MG63 (cell line): ENCODE data around the gene CAPNS1. TPM values are rescaled to one million over a fixed set of nuclear protein-coding genes. Genes with fewer than 3 reads are reported as not detected.
A peak's percentile ranks its signal among the peaks of the same experiment; 100 is the strongest.

ENCODE experiments used
- DNase-seq: peaks from one replicate; pipeline ENCODE4 v3.0.0-alpha.2; 2020
- H3K27me3 ChIP-seq: fragments of 250-450 bp; sonication (Bioruptor Pico); 2 replicates; pipeline ENCODE4 v1.5.1; 2020; ENCODE audit warnings: mild to moderate bottlenecking, moderate library complexity
- H3K36me3 ChIP-seq: fragments of 250-450 bp; sonication (Bioruptor Pico); 2 replicates; pipeline ENCODE4 v1.5.1; 2020; ENCODE audit warnings: mild to moderate bottlenecking, moderate library complexity
- H3K4me3 ChIP-seq: fragments of 250-450 bp; sonication (Bioruptor Pico); 2 replicates; pipeline ENCODE4 v1.5.1; 2020; ENCODE audit warnings: mild to moderate bottlenecking, moderate library complexity
- H3K9me3 ChIP-seq: fragments of 250-450 bp; sonication (Bioruptor Pico); 2 replicates; pipeline ENCODE4 v1.5.1; 2020; ENCODE audit warnings: mild to moderate bottlenecking, moderate library complexity
- total RNA-seq: library from RNA; depleted of rRNA; stranded (reverse); fragments of >200 nt; shearing (Covaris generic); gene quantifications from 2 replicates; pipeline ENCODE4 v1.2.3, GENCODE V29; 2014; ENCODE audit warnings: low replicate concordance; rRNA removed

The CAPNS1 gene
- total RNA-seq = 415 and 505 TPM in 2 replicates

GRCh38 chr19:36139473-36140303 lies at the start of gene CAPNS1:
Gene CAPNS1 (plus strand): TSS chr19:36140066. CDS start chr19:36141012, 946 bp downstream.
- peak within 1 kb of the TSS; percentile 100 for H3K4me3 ChIP-seq
- peak; percentile 98 for DNase-seq
- peaks cover 36% of the 10 kb centered on the region for H3K36me3 ChIP-seq
- H3K9me3 ChIP-seq = no peaks in the 10 kb centered on the region
- no peaks in the 10 kb centered on the region for H3K27me3 ChIP-seq

- Histone ChIP-seq H3K4me3 (no peak overlapping the region), H3K36me3 (peaks cover 56% of the 10 kb centered on the region), H3K27me3 (no peaks in the 10 kb centered on the region), H3K9me3 (no peaks in the 10 kb centered on the region)
- no peak for DNase-seq
Observed at GRCh38 chr19:36090910-36091695, 48.8 kb upstream of the CAPNS1 start.

- no peaks in the 10 kb centered on the region for H3K27me3 ChIP-seq
- no peak for DNase-seq
- H3K9me3 ChIP-seq = no peaks in the 10 kb centered on the region
- peaks cover 58% of the 10 kb centered on the region for H3K36me3 ChIP-seq
- no peak overlapping the region for H3K4me3 ChIP-seq
Observed at GRCh38 chr19:36092566-36092965, 47.3 kb upstream of the CAPNS1 start.

GRCh38 chr19:36093146-36093662 lies 46.7 kb upstream of the CAPNS1 start:
- Histone ChIP-seq H3K27me3 (no peaks in the 10 kb centered on the region), H3K36me3 (peaks cover 53% of the 10 kb centered on the region), H3K9me3 (no peaks in the 10 kb centered on the region), H3K4me3 (no peak overlapping the region)
- DNase-seq = no peak

- H3K36me3 ChIP-seq = peaks cover 50% of the 10 kb centered on the region
- H3K4me3 ChIP-seq = no peak overlapping the region
- H3K27me3 ChIP-seq = no peaks in the 10 kb centered on the region
- DNase-seq = no peak
- no peaks in the 10 kb centered on the region for H3K9me3 ChIP-seq
Observed at GRCh38 chr19:36093687-36094086, 46.2 kb upstream of the CAPNS1 start.

- H3K9me3 ChIP-seq = no peaks in the 10 kb centered on the region
- H3K4me3 ChIP-seq = no peak overlapping the region
- DNase-seq = no peak
- no peaks in the 10 kb centered on the region for H3K27me3 ChIP-seq
- H3K36me3 ChIP-seq = peaks cover 50% of the 10 kb centered on the region
Observed at GRCh38 chr19:36097036-36097435, 42.8 kb upstream of the CAPNS1 start.

- DNase-seq = no peak
- H3K36me3 ChIP-seq = peaks cover 59% of the 10 kb centered on the region
- H3K27me3 ChIP-seq = no peaks in the 10 kb centered on the region
Observed at GRCh38 chr19:36099166-36099785, 40.6 kb upstream of the CAPNS1 start.

GRCh38 chr19:36100476-36100875 lies 39.4 kb upstream of the CAPNS1 start:
- H3K4me3 ChIP-seq = no peak overlapping the region
- no peaks in the 10 kb centered on the region for H3K9me3 ChIP-seq
- H3K36me3 ChIP-seq = peaks cover 64% of the 10 kb centered on the region
- H3K27me3 ChIP-seq = no peaks in the 10 kb centered on the region
- DNase-seq = no peak

More at GRCh38 chr19:36099166-36099785, 40.6 kb upstream of the CAPNS1 start:
- Histone ChIP-seq H3K9me3 (no peaks in the 10 kb centered on the region), H3K4me3 (no peak overlapping the region)

- no peak for DNase-seq
- Histone ChIP-seq H3K27me3 (no peaks in the 10 kb centered on the region), H3K9me3 (no peaks in the 10 kb centered on the region), H3K36me3 (peaks cover 61% of the 10 kb centered on the region), H3K4me3 (no peak overlapping the region)
Observed at GRCh38 chr19:36101550-36102327, 38.1 kb upstream of the CAPNS1 start.

GRCh38 chr19:36103040-36103626 lies 36.7 kb upstream of the CAPNS1 start:
- DNase-seq = no peak
- Histone ChIP-seq H3K9me3 (no peaks in the 10 kb centered on the region), H3K4me3 (no peak overlapping the region), H3K36me3 (peaks cover 57% of the 10 kb centered on the region), H3K27me3 (no peaks in the 10 kb centered on the region)

- H3K9me3 ChIP-seq = no peaks in the 10 kb centered on the region
- no peak overlapping the region for H3K4me3 ChIP-seq
- no peaks in the 10 kb centered on the region for H3K27me3 ChIP-seq
- H3K36me3 ChIP-seq = peaks cover 59% of the 10 kb centered on the region
- no peak for DNase-seq
Observed at GRCh38 chr19:36103842-36104552, 35.9 kb upstream of the CAPNS1 start.

GRCh38 chr19:36106441-36106840 lies 33.4 kb upstream of the CAPNS1 start:
- H3K36me3 ChIP-seq = peaks cover 48% of the 10 kb centered on the region
- no peaks in the 10 kb centered on the region for H3K9me3 ChIP-seq
- H3K4me3 ChIP-seq = no peak overlapping the region
- H3K27me3 ChIP-seq = no peaks in the 10 kb centered on the region
- no peak for DNase-seq

- no peak for DNase-seq
- H3K9me3 ChIP-seq = no peaks in the 10 kb centered on the region
- H3K36me3 ChIP-seq = peaks cover 45% of the 10 kb centered on the region
- no peaks in the 10 kb centered on the region for H3K27me3 ChIP-seq
- no peak overlapping the region for H3K4me3 ChIP-seq
Observed at GRCh38 chr19:36106991-36107390, 32.9 kb upstream of the CAPNS1 start.

GRCh38 chr19:36108684-36109083 lies 31.2 kb upstream of the CAPNS1 start:
- no peak for DNase-seq
- peaks cover 45% of the 10 kb centered on the region for H3K36me3 ChIP-seq
- H3K9me3 ChIP-seq = no peaks in the 10 kb centered on the region

GRCh38 chr19:36110487-36111199 lies 29.2 kb upstream of the CAPNS1 start, which contains the start of gene OVOL3:
Gene OVOL3 (plus strand): TSS chr19:36111143. CDS start chr19:36111203, 60 bp downstream.
- Histone ChIP-seq H3K4me3 (no peak within 1 kb of the TSS), H3K36me3 (peaks cover 28% of the 10 kb centered on the region), H3K9me3 (no peaks in the 10 kb centered on the region), H3K27me3 (no peaks in the 10 kb centered on the region)
- no peak for DNase-seq

More at GRCh38 chr19:36108684-36109083, 31.2 kb upstream of the CAPNS1 start:
- Histone ChIP-seq H3K4me3 (no peak overlapping the region), H3K27me3 (no peaks in the 10 kb centered on the region)
